A673 (cell line): ENCODE data around the gene SLC16A12. TPM values are rescaled to one million over a fixed set of nuclear protein-coding genes. Genes with fewer than 3 reads are reported as not detected.

Experiments
- BruUV-seq: library from RNA; stranded (reverse); fragments of 400-500 nt; replicated peaks from 2 replicates; lab custom pipeline; 2021; lab: Mats Ljungman, UMichigan
- CTCF ChIA-PET: fragments of 300-600 bp; sonication (Branson Sonifier 250); formaldehyde crosslinking; loops from one replicate; lab custom pipeline; 2022; ENCODE audit warnings: antibody characterized with exemption; lab: Charles Lee
- POLR2A ChIA-PET: fragments of 300-600 bp; sonication (Branson Sonifier 250); formaldehyde crosslinking; loops from one replicate; lab custom pipeline; 2022; ENCODE audit warnings: antibody characterized with exemption; ENCODE audit not compliant: low non-redundant PET; lab: Charles Lee
- DNase-seq: peaks from one replicate; pipeline ENCODE4 v3.0.0-alpha.2; 2015; ENCODE audit warnings: low spot score
- H3K27ac ChIP-seq: fragments of 200-600 bp; sonication (generic); 2 replicates; pipeline ENCODE4 v1.5.1; 2016; ENCODE audit warnings: mixed run types, low read depth, mild to moderate bottlenecking, mixed read lengths, antibody characterized with exemption, low read length; ENCODE audit not compliant: poor library complexity, severe bottlenecking
- H3K27me3 ChIP-seq: fragments of 200-600 bp; sonication (generic); replicated peaks from 2 replicates; pipeline ENCODE4 v1.6.1; 2017; ENCODE audit warnings: mixed run types, low read depth, mild to moderate bottlenecking, mixed read lengths, antibody characterized with exemption, low read length; ENCODE audit not compliant: insufficient read depth, poor library complexity
- H3K36me3 ChIP-seq: fragments of 200-600 bp; sonication (generic); 2 replicates; pipeline ENCODE4 v1.6.1; 2016; ENCODE audit warnings: mixed run types, mild to moderate bottlenecking, mixed read lengths, antibody characterized with exemption, low read length; ENCODE audit not compliant: insufficient read depth, poor library complexity, severe bottlenecking
- H3K4me1 ChIP-seq: fragments of 200-600 bp; sonication (generic); 2 replicates; pipeline ENCODE4 v1.6.1; 2017; ENCODE audit warnings: mixed run types, mild to moderate bottlenecking, mixed read lengths, antibody characterized with exemption, low read length; ENCODE audit not compliant: insufficient read depth, poor library complexity, severe bottlenecking
- H3K4me3 ChIP-seq: fragments of 200-600 bp; sonication (generic); 2 replicates; pipeline ENCODE4 v1.5.1; 2016; ENCODE audit warnings: low read depth, mixed run types, mild to moderate bottlenecking, mixed read lengths, low read length; ENCODE audit not compliant: poor library complexity, severe bottlenecking
- H3K9me3 ChIP-seq: fragments of 200-600 bp; sonication (generic); 2 replicates; pipeline ENCODE4 v1.6.1; 2016; ENCODE audit warnings: mixed run types, low read depth, mild to moderate bottlenecking, mixed read lengths, antibody characterized with exemption, low read length; ENCODE audit not compliant: poor library complexity, severe bottlenecking
- EZH2 ChIP-seq: fragments of 200-600 bp; sonication (generic); IDR thresholded peaks from 2 replicates; pipeline ENCODE4 v1.6.1; 2017; ENCODE audit warnings: borderline replicate concordance, low read depth, mild to moderate bottlenecking, mixed read lengths, antibody characterized with exemption, low read length; ENCODE audit not compliant: poor library complexity, severe bottlenecking
- intact Hi-C: fragments of 100-400 bp; cut with micrococcal nuclease; formaldehyde crosslinking; loops from one replicate; pipeline ENCODE4 v1.10.0; 2022; ENCODE audit not compliant: unreplicated experiment
- total RNA-seq: library from RNA; stranded (reverse); gene quantifications from 2 replicates; pipeline ENCODE4 v1.2.3, GENCODE V29; 2021
- TF ChIP-seq, protein P1 (sequence below): fragments of 300-800, 200-600 bp; sonication (generic); conservative IDR thresholded peaks from 2 replicates; pipeline ENCODE4 v1.5.1; 2017; ENCODE audit warnings: low read depth, mild to moderate bottlenecking, antibody characterized with exemption, low read length, moderate library complexity, mixed read lengths

The SLC16A12 gene
- total RNA-seq, 1 experiment from 2014 or later: 0.54 TPM

GRCh38 chr10:89515031-89515841, 20.2 kb downstream of the SLC16A12 start:
- Histone ChIP-seq H3K4me3 (no peak overlapping the region), H3K27me3 (no peaks in the 10 kb centered on the region), H3K36me3 (no peaks in the 10 kb centered on the region), H3K4me1 (peaks cover 36% of the 10 kb centered on the region), H3K27ac (peak overlapping the region; percentile 40), H3K9me3 (no peaks in the 10 kb centered on the region)
- ChIA-PET POLR2A (no interaction called here), CTCF (interaction anchor here (0.6 kb wide), 1 partner anchor 40 kb away, joined by 3 read pairs; no protein-coding TSS in a partner anchor)
- DNase-seq: no peak
- no TSS peak for BruUV-seq
- TF ChIP-seq, protein P1, sequence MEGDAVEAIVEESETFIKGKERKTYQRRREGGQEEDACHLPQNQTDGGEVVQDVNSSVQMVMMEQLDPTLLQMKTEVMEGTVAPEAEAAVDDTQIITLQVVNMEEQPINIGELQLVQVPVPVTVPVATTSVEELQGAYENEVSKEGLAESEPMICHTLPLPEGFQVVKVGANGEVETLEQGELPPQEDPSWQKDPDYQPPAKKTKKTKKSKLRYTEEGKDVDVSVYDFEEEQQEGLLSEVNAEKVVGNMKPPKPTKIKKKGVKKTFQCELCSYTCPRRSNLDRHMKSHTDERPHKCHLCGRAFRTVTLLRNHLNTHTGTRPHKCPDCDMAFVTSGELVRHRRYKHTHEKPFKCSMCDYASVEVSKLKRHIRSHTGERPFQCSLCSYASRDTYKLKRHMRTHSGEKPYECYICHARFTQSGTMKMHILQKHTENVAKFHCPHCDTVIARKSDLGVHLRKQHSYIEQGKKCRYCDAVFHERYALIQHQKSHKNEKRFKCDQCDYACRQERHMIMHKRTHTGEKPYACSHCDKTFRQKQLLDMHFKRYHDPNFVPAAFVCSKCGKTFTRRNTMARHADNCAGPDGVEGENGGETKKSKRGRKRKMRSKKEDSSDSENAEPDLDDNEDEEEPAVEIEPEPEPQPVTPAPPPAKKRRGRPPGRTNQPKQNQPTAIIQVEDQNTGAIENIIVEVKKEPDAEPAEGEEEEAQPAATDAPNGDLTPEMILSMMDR: no peak
- no peak for TF ChIP-seq EZH2
- intact Hi-C loops: no loop called here

DNA sequence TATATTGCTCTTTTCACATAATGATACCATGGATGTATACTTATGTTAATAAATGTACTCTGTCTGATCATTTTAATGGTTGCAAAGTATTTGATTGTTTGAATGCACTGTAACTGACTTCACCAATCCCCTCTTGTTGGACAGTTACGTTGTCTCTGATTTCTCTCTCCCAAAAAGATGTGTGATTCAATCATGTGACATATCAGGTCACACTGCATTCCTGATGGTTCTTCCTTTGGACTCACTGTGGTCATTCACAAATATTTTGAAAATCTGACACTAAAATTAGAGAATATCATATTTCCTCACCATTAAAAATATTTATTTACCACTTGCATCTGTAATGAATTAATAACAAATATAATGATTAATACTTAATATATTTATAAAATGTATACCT, 22.2 kb downstream of the SLC16A12 start:
- TF ChIP-seq EZH2: no peak
- Histone ChIP-seq H3K27me3 (no peaks in the 10 kb centered on the region), H3K27ac (no peak overlapping the region), H3K4me3 (no peak overlapping the region), H3K4me1 (peaks cover 20% of the 10 kb centered on the region), H3K36me3 (no peaks in the 10 kb centered on the region), H3K9me3 (no peaks in the 10 kb centered on the region)
- no TSS peak for BruUV-seq
- no peak for DNase-seq
- intact Hi-C loops: no loop called here
- POLR2A ChIA-PET: no interaction called here
- CTCF ChIA-PET: no interaction called here

DNA sequence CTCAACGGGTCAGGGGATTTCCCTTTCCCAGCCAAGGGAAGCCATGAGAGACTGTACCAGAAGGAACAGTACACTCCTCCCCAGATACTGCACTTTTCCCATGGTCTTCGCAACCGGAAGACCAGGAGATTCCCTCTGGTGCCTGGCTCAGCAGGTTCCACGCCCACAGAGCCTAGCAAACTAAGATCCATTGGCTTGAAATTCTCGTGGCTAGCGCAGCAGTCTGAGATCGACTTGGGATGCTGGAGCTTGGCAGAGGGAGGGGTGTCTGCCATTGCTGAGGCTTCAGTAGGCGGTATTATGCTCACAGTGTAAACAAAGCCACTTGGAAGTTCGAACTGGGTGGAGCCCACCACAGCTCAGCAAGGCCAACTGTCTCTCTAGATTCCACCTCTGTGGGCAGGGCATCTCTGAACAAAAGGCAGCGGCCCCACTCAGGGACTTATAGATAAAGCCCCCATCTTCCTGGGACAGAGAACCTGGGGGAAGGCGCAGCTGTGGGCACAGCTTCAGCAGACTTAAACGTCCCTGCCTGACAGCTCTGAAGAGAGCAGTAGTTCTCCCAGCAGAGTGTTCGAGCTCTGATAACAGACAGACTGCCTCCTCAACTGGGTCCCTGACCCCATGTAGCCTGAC, 29.6 kb downstream of the SLC16A12 start:
- Histone ChIP-seq H3K36me3 (no peaks in the 10 kb centered on the region), H3K27me3 (no peaks in the 10 kb centered on the region), H3K4me1 (no peaks in the 10 kb centered on the region), H3K9me3 (no peaks in the 10 kb centered on the region), H3K4me3 (no peak overlapping the region), H3K27ac (no peak overlapping the region)
- intact Hi-C loops: no loop called here
- no TSS peak for BruUV-seq
- ChIA-PET POLR2A (interaction anchor here (0.6 kb wide), 1 partner anchor 17 kb away, joined by 12 read pairs; no protein-coding TSS in a partner anchor), CTCF (no interaction called here)
- no peak for DNase-seq
- TF ChIP-seq, protein P1: no peak
- TF ChIP-seq EZH2: no peak
